A172 (cell line): ENCODE results near the gene PNN. TPM values are rescaled to one million over a fixed set of nuclear protein-coding genes. Genes with fewer than 3 reads are reported as not detected.
A peak's percentile ranks its signal among the peaks of the same experiment; 100 is the strongest.
"Not testable (repeated sequence)": the region's sequence is repeated elsewhere in the genome, so short reads cannot be mapped to it uniquely, and the experiment has no call there.

ENCODE experiments used
- DNase-seq: peaks from one replicate; pipeline ENCODE4 v3.0.0-alpha.2; 2015; ENCODE audit warnings: low spot score
- total RNA-seq: library from RNA; depleted of rRNA; stranded (reverse); fragments of >200 nt; shearing (Covaris generic); gene quantifications from 2 replicates; pipeline ENCODE4 v1.2.3, GENCODE V29; 2014; rRNA removed

PNN gene
- 17.8 and 26.2 TPM in 2 replicates for total RNA-seq

- DNase-seq: peak; percentile 95
Observed at GRCh38 chr14:39174560-39175444, at the start of gene PNN. PNN (plus strand) TSS chr14:39175254; CDS start chr14:39175280, 26 bp downstream.

- DNase-seq: not testable (repeated sequence)
Observed at GRCh38 chr14:39137835-39138234, 37.2 kb upstream of the PNN start.

DNA sequence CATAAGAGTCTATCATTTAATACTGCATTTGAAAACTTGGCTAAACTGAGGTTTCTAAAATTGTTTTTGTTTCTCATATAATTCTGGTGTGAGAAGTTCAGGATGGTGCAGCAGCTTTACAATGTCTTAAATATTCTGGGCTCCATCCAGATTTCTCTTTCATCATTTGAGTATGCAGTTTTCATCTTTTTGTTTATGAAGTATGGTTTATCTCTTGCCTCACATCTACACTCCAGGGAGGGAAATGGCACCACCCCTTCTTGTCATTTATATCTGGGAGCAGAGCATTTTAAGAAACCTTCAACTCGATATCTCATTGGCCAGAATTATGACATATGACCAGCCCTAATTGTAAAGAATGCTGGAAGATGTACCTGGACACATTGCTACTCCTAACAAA is 36.6 kb upstream of the PNN start:
- DNase-seq: no peak

DNA sequence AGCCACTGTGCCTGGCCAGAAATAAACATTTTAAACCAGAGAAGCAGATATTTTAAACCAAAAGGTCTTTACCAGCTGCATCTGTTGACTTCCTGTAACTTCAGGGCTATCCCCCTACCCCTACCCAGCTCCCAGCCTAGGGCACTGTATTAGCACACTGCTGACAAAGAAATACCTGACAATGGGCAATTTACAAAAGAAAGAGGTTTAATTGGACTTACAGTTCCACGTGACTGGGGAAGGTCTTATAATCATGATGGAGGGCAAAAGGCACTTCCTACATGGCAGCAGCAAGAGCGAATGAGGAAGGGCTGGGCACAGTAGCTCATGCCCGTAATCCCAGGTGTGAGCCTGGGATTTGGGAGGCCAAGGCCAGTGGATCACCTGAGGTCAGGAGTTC is 34.9 kb upstream of the PNN start:
- DNase-seq: no peak

GRCh38 chr14:39141623-39142022 is 33.4 kb upstream of the PNN start:
- not testable (repeated sequence) for DNase-seq

DNA sequence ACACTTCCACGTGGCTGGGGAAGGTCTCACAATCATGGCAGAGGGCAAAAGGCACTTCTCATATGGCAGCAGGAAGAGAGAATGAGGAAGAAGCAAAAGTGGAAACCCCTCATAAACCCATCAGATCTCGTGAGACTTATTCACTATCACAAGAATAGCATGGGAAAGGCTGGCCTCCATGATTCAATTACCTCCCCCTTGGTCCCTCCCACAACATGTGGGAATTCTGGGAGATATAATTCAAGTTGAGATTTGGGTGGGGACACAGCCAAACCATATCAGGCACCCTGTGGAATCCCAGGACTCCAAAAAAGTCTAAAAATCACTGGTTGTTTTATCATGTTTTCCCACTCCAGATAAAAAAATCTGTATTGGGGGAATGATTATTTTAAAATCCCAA is 31.8 kb upstream of the PNN start:
- DNase-seq: not testable (repeated sequence)

GRCh38 chr14:39145266-39145966 is 29.6 kb upstream of the PNN start:
- no peak for DNase-seq

GRCh38 chr14:39154594-39155189 is 20.4 kb upstream of the PNN start:
- no peak for DNase-seq

DNA sequence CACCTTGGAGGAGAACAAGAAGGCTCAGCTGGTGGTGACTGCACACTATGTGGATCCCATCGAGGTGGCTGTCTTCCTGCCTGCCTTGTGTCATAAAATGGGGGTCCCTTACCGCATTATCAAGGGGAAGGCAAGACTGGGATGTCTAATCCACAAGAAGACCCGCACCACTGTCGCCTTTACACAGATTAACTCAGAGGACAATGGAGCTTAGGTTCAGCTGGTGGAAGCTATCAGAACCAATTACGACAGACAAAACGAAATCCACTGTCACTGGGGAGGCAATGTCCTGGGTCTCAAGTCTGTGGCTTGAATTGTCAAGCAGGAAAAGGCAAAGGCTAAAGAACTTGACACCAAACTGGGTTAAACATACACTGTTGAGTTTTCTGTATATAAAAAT is 17.6 kb upstream of the PNN start:
- DNase-seq: no peak

- no peak for DNase-seq
Observed at GRCh38 chr14:39158222-39158858, 16.7 kb upstream of the PNN start.

DNA sequence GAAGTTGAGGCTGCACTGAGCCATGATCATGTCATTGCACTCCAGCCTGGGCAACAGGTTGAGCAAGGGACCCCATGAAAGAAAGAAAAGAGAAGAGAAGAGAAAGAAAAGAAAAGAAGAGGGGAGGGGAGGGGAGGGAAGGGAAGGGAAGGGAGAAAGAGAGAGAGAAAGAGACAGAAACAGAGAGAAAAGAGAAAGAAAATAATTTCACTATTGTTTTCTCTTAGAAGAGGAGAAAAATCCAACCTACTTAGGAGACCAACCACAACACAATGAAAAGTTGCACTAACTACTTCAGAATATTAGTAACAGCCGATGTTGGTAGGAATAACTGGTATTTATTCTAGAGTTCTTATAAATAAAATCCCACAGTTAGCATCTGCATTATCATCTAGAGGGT is 14.6 kb upstream of the PNN start:
- no peak for DNase-seq

DNA sequence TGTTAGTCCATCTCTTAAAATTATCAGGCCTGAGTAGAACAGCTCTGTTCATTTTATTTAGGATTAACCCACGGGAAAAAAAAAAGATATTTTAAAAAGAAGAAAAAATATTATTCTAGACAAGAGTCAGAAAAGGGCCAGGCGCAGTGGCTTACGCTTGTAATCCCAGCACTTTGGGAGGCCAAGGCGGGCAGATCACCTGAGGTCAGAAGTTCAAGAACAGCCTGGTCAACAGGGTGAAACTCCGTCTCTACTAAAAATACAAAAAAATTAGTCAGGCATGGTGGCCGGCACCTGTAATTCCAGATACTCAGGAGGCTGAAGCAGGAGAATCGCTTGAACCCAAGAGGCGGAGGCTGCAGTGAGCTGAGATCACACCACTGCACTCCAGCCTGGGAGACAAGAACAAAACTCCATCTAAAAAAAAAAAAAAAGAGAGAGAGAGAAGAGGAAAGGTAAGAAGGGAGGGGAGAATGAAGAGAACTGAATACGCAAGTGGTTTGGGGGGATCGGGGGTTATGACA is 7.2 kb upstream of the PNN start:
- not testable (repeated sequence) for DNase-seq

DNA sequence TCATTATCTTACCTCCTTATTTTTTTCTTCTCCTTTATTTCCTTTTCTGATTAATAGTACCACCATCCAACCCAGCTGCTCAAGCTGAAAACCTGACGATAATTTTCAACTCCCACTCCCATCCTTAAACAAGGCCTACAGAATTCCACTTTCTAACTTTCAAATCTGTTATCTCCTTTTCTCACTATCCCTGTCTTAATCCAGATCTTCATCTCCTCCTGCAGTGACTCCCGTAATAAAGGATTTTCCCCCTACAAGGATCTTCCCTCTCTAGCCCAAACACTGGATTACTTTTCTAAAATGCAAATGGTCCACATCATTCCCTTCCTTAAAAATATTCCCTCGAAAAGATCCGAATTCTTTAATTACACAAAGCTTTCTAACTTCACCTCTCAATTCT is 6.5 kb upstream of the PNN start:
- DNase-seq: no peak

DNA sequence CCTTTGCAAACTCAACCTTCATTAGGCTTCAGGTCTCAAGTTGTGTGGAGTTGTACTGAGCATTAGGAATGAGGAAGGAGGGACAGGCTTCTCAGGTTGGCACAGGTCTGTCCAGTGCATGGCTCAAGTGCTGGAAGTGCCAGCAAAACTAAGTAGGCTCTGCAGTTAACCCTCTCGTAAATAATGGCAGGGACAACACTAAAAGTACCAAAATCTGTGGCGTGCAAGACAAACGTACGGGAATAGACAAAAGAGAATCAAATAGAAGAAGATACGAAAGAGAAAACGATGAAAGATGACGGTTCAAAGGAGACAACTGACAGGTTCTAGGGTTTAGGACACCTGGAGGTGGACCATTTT is 5.5 kb upstream of the PNN start:
- DNase-seq: no peak

DNA sequence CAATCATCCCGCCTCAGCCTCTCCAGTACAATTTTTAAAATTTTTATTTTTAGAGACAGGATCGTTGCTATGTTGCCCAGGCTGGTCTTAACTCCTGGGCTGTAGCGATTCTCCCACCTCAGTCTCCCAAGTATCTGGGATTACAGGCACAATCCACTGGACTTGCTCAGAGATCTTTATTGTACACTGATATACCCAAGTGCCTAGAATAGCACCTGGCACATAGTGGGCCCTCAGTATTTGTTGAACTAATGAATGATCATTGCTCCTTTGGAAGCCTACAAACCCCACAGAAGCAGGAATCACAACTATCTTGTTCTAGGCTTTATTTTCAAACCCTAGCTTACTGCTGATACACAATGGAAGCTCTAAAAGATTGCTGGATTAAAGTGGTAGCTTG is 1.9 kb upstream of the PNN start:
- no peak for DNase-seq

DNA sequence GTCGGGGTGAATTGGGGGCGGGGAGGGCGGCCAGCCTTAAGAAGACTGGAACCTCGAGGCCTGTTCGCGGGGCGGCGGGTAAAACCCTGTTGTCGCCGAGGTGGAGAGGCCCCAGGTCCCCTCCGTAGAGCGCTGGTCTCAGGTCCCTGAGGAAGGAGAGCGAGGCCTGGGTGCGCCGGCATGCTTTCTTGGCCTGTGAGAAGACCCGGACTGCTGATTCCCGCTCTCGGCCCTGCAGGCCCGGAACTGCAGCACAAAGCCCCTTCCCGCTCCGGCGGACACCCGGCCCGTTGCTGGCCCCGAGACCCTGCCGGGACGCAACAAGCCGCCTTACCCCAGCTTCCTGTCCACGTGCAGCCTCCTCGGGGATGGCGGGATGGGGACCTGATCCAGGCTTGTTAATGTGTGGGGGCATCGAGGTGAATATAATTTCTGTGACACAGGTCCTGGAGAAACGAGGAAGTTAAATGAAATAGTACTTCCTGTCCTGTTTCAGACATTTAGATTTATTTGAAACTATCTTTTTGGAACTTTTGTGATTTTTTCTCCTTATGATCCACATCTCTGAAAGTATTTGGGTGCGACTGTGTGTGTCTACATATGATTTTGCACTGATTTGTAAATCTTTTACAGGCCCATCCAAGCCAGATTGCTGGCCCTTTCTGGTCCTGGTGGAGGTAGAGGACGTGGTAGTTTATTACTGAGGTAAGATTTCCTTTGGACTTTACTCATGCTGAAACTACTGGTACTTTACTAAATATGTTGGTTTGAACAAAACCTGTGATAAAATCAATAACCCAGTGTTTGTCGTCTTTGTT is 600 bp downstream of the PNN start:
- DNase-seq: no peak

- no peak for DNase-seq
Observed at GRCh38 chr14:39176263-39177167, 1.5 kb downstream of the PNN start.

DNA sequence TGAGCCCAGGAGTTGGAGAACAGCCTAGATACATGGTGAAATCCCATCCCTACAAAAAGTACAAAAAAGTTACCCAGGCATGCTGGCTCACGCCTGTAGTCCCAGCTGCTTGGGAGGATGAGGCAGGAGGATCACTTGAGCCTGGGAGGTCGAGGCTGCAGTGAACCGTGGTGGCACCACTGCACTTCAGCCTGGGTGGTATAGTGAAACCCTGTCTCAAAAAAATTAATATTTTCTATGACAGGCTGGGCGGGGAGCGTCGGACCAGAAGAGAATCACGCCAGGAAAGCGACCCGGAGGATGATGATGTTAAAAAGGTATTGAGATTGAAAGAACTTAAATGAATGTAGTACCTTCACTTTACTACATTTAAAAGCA is 2.1 kb downstream of the PNN start:
- DNase-seq: no peak

DNA sequence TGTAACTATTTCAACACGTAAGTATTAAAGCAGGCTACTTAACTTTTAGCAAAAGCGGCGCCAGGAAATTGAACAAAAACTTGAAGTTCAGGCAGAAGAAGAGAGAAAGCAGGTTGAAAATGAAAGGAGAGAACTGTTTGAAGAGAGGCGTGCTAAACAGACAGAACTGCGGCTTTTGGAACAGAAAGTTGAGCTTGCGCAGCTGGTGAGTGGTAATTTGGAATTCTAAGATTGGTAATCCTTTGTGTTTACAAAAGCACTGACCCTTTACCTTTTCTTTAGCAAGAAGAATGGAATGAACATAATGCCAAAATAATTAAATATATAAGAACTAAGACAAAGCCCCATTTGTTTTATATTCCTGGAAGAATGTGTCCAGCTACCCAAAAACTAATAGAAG is 4.0 kb downstream of the PNN start:
- DNase-seq: no peak

DNA sequence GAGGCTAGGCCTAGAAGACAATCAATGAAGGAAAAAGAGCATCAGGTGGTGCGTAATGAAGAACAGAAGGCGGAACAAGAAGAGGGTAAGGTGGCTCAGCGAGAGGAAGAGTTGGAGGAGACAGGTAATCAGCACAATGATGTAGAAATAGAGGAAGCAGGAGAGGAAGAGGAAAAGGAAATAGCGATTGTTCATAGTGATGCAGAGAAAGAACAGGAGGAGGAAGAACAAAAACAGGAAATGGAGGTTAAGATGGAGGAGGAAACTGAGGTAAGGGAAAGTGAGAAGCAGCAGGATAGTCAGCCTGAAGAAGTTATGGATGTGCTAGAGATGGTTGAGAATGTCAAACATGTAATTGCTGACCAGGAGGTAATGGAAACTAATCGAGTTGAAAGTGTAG is 5.5 kb downstream of the PNN start:
- no peak for DNase-seq
